K562 (cell line): ENCODE results near the gene WDR62.

Source experiments
- ARHGAP35 ChIP-seq: fragments of 450-650 bp; IDR thresholded peaks from 2 replicates; pipeline ENCODE4 v1.6.1; 2018; ENCODE audit not compliant: partially characterized antibody
- CBX5 ChIP-seq: IDR thresholded peaks from 2 replicates; pipeline ENCODE4 v1.6.1; 2014; ENCODE audit warnings: low read depth, borderline replicate concordance
- CTCF ChIP-seq, 3 experiments: IDR thresholded peaks in 2 of 3; conservative IDR thresholded peaks in 1 of 3; 2 replicates each; pipeline ENCODE4 v1.5.1; 2011 to 2012; ENCODE audit warnings: low read length in 3 of 3, mild to moderate bottlenecking in 3 of 3, control low read depth in 2 of 3, improper control_type of control experiment in 1 of 3, inconsistent platforms in 1 of 3, low read depth in 1 of 3, mixed read lengths in 1 of 3, moderate library complexity in 1 of 3; ENCODE audit not compliant: insufficient read depth in 2 of 3
- E2F5 ChIP-seq: sonication (generic); formaldehyde crosslinking; IDR thresholded peaks from 2 replicates; pipeline ENCODE4 v1.8.0; 2022; ENCODE audit warnings: mild to moderate bottlenecking, missing genetic modification reagents
- FOS ChIP-seq: IDR thresholded peaks from 3 replicates; pipeline ENCODE4 v1.6.1; 2011; ENCODE audit not compliant: insufficient read length; ENCODE audit errors: extremely low read depth
- HMG20A ChIP-seq: fragments of 450-650 bp; formaldehyde crosslinking; conservative IDR thresholded peaks from 2 replicates; pipeline ENCODE4 v1.4.0; 2020; ENCODE audit warnings: mild to moderate bottlenecking, mixed read lengths
- NFXL1 ChIP-seq: fragments of 450-650 bp; formaldehyde crosslinking; IDR thresholded peaks from 2 replicates; pipeline ENCODE4 v1.4.0; 2021; ENCODE audit warnings: mild to moderate bottlenecking
- PREB ChIP-seq: sonication (generic); formaldehyde crosslinking; IDR thresholded peaks from 2 replicates; pipeline ENCODE4 v1.8.1; 2023; ENCODE audit warnings: mild to moderate bottlenecking, missing genetic modification reagents
- SREBF2 ChIP-seq: sonication (generic); formaldehyde crosslinking; IDR thresholded peaks from 2 replicates; pipeline ENCODE4 v1.4.0; 2020; ENCODE audit warnings: mild to moderate bottlenecking, missing genetic modification reagents
- XRCC5 ChIP-seq: fragments of 200-400 bp; formaldehyde crosslinking; IDR thresholded peaks from 2 replicates; pipeline ENCODE4 v1.6.1; 2017; ENCODE audit warnings: low read depth, mild to moderate bottlenecking, low read length
- ZNF655 ChIP-seq: fragments of 250-450 bp; sonication (Bioruptor Pico); IDR thresholded peaks from 2 replicates; pipeline ENCODE4 v1.5.0; 2021

- TF ChIP-seq CTCF (IDR thresholded peaks at IDR 0.05 in 2 of 3, conservative IDR thresholded peaks at IDR 0.05 in 1 of 3; ENCODE audit: insufficient read depth in 2 of 3, low read depth in 1 of 3, low read length in 3 of 3) (no peak), FOS (no peak), ZNF655 (CRISPR knock-in tag) (no peak), CBX5 (no peak), ARHGAP35 (no peak), XRCC5 (no peak), NFXL1 (CRISPR knock-in tag) (no peak), E2F5 (CRISPR knock-in tag) (no peak), SREBF2 (CRISPR knock-in tag) (no peak), PREB (CRISPR knock-in tag) (no peak), HMG20A (CRISPR knock-in tag) (no peak)
Observed at GRCh38 chr19:36101550-36102327, 47.0 kb downstream of the WDR62 start.
